Smooth muscle cell (in vitro differentiated cells): ENCODE results near the gene NCKAP5L. TPM values are rescaled to one million over a fixed set of nuclear protein-coding genes. Genes with fewer than 3 reads are reported as not detected.

Experiments used
- DNase-seq: peaks from one replicate; lab custom pipeline; 2025; ENCODE audit not compliant: unreplicated experiment; lab: John Stamatoyannopoulos, UW
- H2AFZ ChIP-seq: fragments of 200-600 bp; sonication (generic); 2 replicates; pipeline ENCODE4 v1.6.0; 2016; ENCODE audit warnings: antibody characterized with exemption, low read depth, mild to moderate bottlenecking
- H3F3A ChIP-seq: fragments of 200-600 bp; sonication (generic); 2 replicates; pipeline ENCODE4 v1.6.0; 2017; ENCODE audit warnings: antibody characterized with exemption, low read depth
- H3K27ac ChIP-seq: fragments of 200-600 bp; sonication (generic); 2 replicates; pipeline ENCODE4 v1.5.1; 2016; ENCODE audit warnings: low read depth, mild to moderate bottlenecking
- H3K27me3 ChIP-seq: fragments of 200-600 bp; sonication (generic); 2 replicates; pipeline ENCODE4 v1.6.1; 2016; ENCODE audit warnings: low read depth, mild to moderate bottlenecking
- H3K36me3 ChIP-seq: fragments of 200-600 bp; sonication (generic); 2 replicates; pipeline ENCODE4 v1.5.1; 2016; ENCODE audit warnings: low read depth
- H3K4me1 ChIP-seq: fragments of 200-600 bp; sonication (generic); 2 replicates; pipeline ENCODE4 v1.5.1; 2016; ENCODE audit warnings: low read depth
- H3K4me2 ChIP-seq: fragments of 200-600 bp; sonication (generic); 2 replicates; pipeline ENCODE4 v1.6.0; 2016; ENCODE audit warnings: mild to moderate bottlenecking
- H3K4me3 ChIP-seq: fragments of 200-600 bp; sonication (generic); 2 replicates; pipeline ENCODE4 v1.5.1; 2016; ENCODE audit warnings: mild to moderate bottlenecking
- H3K79me2 ChIP-seq: fragments of 200-600 bp; sonication (generic); 2 replicates; pipeline ENCODE4 v1.6.0; 2016; ENCODE audit warnings: low read depth, mild to moderate bottlenecking
- H3K9ac ChIP-seq: fragments of 200-600 bp; sonication (generic); 2 replicates; pipeline ENCODE4 v1.6.0; 2016; ENCODE audit warnings: low read depth
- H3K9me3 ChIP-seq: fragments of 200-600 bp; sonication (generic); replicated peaks from 2 replicates; pipeline ENCODE4 v1.5.1; 2016; ENCODE audit warnings: low read depth
- H4K20me1 ChIP-seq: fragments of 200-600 bp; sonication (generic); 2 replicates; pipeline ENCODE4 v1.6.0; 2016; ENCODE audit warnings: low read depth
- WGBS: methylation state at CpG from one replicate; pipeline ENCODE4 v1.1.7; 2016; ENCODE audit warnings: low lambda C conversion rate; 5-methylcytosine and 5-hydroxymethylcytosine counted together
- polyA plus RNA-seq: library from polyadenylated mRNA; unstranded; fragments of >200 nt; fragmentation: Nextera tagmentation; extraction: Ambion mirVana; gene quantifications from 2 replicates; pipeline ENCODE4 v1.2.1, GENCODE V29; 2016
- total RNA-seq: library from RNA; depleted of rRNA; stranded (reverse); fragments of >200 nt; gene quantifications from 2 replicates; pipeline ENCODE4 v1.2.3, GENCODE V29; 2014
- TF ChIP-seq, protein P1 (sequence below): fragments of 200-600 bp; sonication (generic); IDR thresholded peaks from 2 replicates; pipeline ENCODE4 v1.5.1; 2017; ENCODE audit warnings: borderline replicate concordance, mild to moderate bottlenecking, antibody characterized with exemption; ENCODE audit not compliant: insufficient read depth, poor library complexity, severe bottlenecking

Gene NCKAP5L
- total and polyA plus RNA-seq, 2 experiments from 2014 or later = 24.1 to 29.4 TPM

DNA sequence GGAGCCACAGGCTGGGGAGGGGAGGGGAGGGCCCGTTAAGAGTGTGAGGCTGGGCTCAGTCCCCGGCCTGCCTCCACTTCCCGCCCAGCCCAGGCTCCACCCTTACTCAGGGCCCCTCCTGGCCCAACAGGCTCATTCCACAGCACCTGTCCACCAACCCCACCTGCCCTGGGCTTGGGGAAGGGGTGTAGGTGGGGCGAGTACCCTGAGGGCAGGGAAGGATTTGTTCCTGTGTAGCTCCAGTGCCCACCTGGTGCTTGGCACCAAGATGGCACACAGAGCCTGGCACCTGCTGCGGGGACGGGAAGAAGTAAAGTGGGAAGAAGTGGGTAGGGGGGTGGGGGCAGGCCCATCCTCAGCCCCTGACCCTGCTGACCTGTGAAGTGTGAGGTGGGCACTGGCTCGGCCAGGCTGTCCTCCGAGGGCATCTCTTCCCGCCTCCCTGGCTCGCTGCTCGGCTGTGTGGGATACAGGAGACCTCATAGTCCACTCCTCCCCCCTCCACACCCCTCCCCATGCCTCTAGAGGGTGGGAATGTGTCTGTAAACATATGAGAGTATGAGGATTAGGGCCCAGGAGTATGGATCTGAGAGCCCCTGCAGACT lies 35.1 kb downstream of the NCKAP5L start:
- Histone ChIP-seq H2AFZ (no peak overlapping the region), H3K9me3 (no peaks in the 10 kb centered on the region), H3K79me2 (no peaks in the 10 kb centered on the region), H3K4me1 (no peaks in the 10 kb centered on the region), H3K27me3 (no peaks in the 10 kb centered on the region), H3K4me3 (no peak overlapping the region), H3K4me2 (no peak overlapping the region), H3K9ac (no peak overlapping the region), H3K27ac (no peak overlapping the region), H4K20me1 (no peaks in the 10 kb centered on the region), H3F3A (no peaks in the 10 kb centered on the region), H3K36me3 (no peaks in the 10 kb centered on the region)
- TF ChIP-seq, protein P1, sequence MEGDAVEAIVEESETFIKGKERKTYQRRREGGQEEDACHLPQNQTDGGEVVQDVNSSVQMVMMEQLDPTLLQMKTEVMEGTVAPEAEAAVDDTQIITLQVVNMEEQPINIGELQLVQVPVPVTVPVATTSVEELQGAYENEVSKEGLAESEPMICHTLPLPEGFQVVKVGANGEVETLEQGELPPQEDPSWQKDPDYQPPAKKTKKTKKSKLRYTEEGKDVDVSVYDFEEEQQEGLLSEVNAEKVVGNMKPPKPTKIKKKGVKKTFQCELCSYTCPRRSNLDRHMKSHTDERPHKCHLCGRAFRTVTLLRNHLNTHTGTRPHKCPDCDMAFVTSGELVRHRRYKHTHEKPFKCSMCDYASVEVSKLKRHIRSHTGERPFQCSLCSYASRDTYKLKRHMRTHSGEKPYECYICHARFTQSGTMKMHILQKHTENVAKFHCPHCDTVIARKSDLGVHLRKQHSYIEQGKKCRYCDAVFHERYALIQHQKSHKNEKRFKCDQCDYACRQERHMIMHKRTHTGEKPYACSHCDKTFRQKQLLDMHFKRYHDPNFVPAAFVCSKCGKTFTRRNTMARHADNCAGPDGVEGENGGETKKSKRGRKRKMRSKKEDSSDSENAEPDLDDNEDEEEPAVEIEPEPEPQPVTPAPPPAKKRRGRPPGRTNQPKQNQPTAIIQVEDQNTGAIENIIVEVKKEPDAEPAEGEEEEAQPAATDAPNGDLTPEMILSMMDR = no peak
- WGBS = 93% methylated on average over 8 of the region's 11 CpGs
- DNase-seq = no peak

DNA sequence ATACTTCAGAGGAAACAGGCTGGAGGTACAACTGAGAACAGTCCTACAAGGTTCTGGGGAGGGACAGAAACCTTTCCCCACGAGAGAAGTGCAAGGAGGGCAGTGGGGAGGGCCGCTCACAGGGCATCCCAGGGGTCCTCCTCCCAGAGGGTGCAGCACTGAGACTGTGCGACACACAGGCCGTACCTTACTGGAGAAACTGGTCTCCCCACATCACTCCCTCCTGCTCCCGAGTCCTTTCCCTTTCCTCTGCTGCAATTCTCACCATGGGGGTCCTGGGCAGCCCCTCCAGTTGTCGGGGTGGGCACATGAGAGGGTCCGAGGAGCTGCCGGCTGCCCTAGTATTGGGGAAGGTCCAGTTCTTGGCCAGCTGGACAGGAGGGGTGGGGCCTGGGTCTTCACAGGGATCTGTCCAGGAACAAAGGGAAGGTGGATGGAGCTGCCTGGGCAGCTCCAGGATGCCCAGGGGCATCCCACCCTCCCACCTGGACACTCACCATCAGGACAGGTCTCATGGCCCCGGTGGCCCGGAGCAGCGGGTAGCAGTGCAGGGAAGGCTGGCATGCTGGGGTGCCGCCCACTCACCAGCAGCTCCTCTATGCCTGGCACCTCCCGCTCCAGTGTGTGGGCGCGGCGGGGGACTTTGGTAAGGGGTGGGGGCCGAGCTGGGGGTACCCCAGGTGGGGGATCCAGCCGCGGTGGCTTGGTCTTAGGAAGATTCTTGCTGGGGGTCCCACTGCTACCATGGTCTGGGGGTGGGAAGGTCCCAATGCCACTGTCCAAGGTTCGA lies 35.8 kb downstream of the NCKAP5L start:
- Histone ChIP-seq H3K27me3 (no peaks in the 10 kb centered on the region), H2AFZ (no peak overlapping the region), H3K4me1 (no peaks in the 10 kb centered on the region), H3K79me2 (no peaks in the 10 kb centered on the region), H3K9ac (no peak overlapping the region), H3K4me2 (no peak overlapping the region), H3K36me3 (no peaks in the 10 kb centered on the region), H3K27ac (no peak overlapping the region), H3F3A (no peaks in the 10 kb centered on the region), H4K20me1 (no peaks in the 10 kb centered on the region), H3K4me3 (no peak overlapping the region), H3K9me3 (no peaks in the 10 kb centered on the region)
- no peak for DNase-seq
- 99% methylated on average over 11 of the region's 20 CpGs for WGBS
- TF ChIP-seq, protein P1 = no peak

DNA sequence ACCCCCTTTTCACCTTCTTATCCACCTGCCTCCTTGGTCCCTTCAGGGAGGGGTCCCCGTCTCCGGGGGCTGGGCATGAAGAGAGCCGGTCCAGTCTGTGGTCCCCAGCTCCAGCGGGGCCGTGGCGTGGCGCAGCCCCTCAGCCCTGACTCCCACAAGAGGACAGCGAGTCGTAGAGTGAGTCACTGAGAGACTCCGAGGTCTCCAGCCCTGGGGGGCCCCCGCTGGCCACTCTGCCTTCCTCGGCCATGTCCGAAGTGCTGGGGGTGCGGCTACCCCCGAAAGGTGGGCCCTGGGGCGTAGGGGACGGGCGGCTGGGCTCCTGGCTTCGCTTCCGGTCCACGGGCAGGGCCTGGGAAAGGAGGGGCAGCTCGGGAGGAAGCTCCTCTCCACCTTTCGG lies 36.5 kb downstream of the NCKAP5L start:
- H3K79me2 ChIP-seq = no peaks in the 10 kb centered on the region
- WGBS = 88% methylated on average over 22 of the region's 23 CpGs

More for the DNA sequence above, 36.5 kb downstream of the NCKAP5L start:
- Histone ChIP-seq H3K9ac (no peak overlapping the region), H3K27me3 (no peaks in the 10 kb centered on the region), H3K4me1 (no peaks in the 10 kb centered on the region), H3K36me3 (no peaks in the 10 kb centered on the region), H3F3A (no peaks in the 10 kb centered on the region), H3K4me2 (no peak overlapping the region), H2AFZ (no peak overlapping the region), H3K9me3 (no peaks in the 10 kb centered on the region), H4K20me1 (no peaks in the 10 kb centered on the region), H3K4me3 (no peak overlapping the region), H3K27ac (no peak overlapping the region)
- TF ChIP-seq, protein P1 = no peak
- DNase-seq = no peak
